GM12878 (cell line): ENCODE data around the gene RAD51B. TPM values are rescaled to one million over a fixed set of nuclear protein-coding genes. Genes with fewer than 3 reads are reported as not detected.

Experiments
- ATAC-seq: fragments of 200-7000 bp; cut with Tn5 transposase; 3 replicates; pipeline ENCODE4 v1.9.1; 2020; ENCODE audit warnings: mild to moderate bottlenecking, moderate library complexity
- BruUV-seq: library from RNA; stranded (reverse); fragments of 400-500 nt; replicated peaks from 2 replicates; lab custom pipeline; 2021; lab: Mats Ljungman, UMichigan
- CTCF ChIA-PET: fragments of 300-600 bp; sonication (Branson Sonifier 250); formaldehyde crosslinking; extraction: SDS; loops from one replicate; lab custom pipeline; 2021; ENCODE audit warnings: inconsistent platforms; lab: Yijun Ruan, JAX
- POLR2A ChIA-PET: fragments of 350-600 bp; formaldehyde crosslinking; extraction: SDS; loops from one replicate; lab custom pipeline; 2021; ENCODE audit warnings: inconsistent platforms; lab: Charles Lee
- RAD21 ChIA-PET: fragments of 300-600 bp; sonication (Branson Sonifier 250); formaldehyde crosslinking; loops from one replicate; lab custom pipeline; 2023; ENCODE audit warnings: antibody characterized with exemption; ENCODE audit not compliant: unreplicated experiment; lab: Charles Lee
- SMC1A ChIA-PET: fragments of 300-600 bp; sonication (Branson Sonifier 250); formaldehyde crosslinking; loops from one replicate; lab custom pipeline; 2023; ENCODE audit not compliant: unreplicated experiment, uncharacterized antibody; lab: Charles Lee
- DNase-seq: peaks from one replicate; pipeline ENCODE4 v3.0.0-alpha.2; 2011; ENCODE audit warnings: low read depth, low spot score
- FAIRE-seq: peaks from 3 replicates; lab custom pipeline; 2011; peaks lifted over from hg19 to GRCh38; lab: Jason Lieb, UNC
- H2AFZ ChIP-seq: 2 replicates; pipeline ENCODE4 v1.6.0; 2011; ENCODE audit warnings: low read depth, low read length, control low read depth; ENCODE audit not compliant: control insufficient read depth
- H3K27ac ChIP-seq: 2 replicates; pipeline ENCODE4 v1.5.1; 2011; ENCODE audit warnings: control low read depth; ENCODE audit not compliant: control insufficient read depth, insufficient read depth
- H3K27me3 ChIP-seq, 2 experiments: replicated peaks in 1 of 2; 2 replicates each; pipeline versions ENCODE4 v1.6.0 to v1.6.1; 2011; ENCODE audit warnings: low read length in 1 of 2; ENCODE audit not compliant: control insufficient read depth in 2 of 2, insufficient read depth in 2 of 2
- H3K36me3 ChIP-seq, 2 experiments: 2 replicates each; pipeline ENCODE4 v1.5.1; 2011; ENCODE audit warnings: low read length in 1 of 2; ENCODE audit not compliant: control insufficient read depth in 2 of 2, insufficient read depth in 2 of 2
- H3K4me1 ChIP-seq: 2 replicates; pipeline ENCODE4 v1.6.1; 2011; ENCODE audit warnings: mild to moderate bottlenecking, low read length, moderate library complexity, mixed read lengths; ENCODE audit not compliant: control insufficient read depth, insufficient read depth
- H3K4me2 ChIP-seq: 2 replicates; pipeline ENCODE4 v1.6.0; 2011; ENCODE audit warnings: control low read depth; ENCODE audit not compliant: control insufficient read depth, insufficient read depth
- H3K4me3 ChIP-seq: fragments of 200-600 bp; sonication (generic); 2 replicates; pipeline ENCODE4 v1.5.1; 2016
- H3K79me2 ChIP-seq: 2 replicates; pipeline ENCODE4 v1.6.0; 2011; ENCODE audit warnings: low read length; ENCODE audit not compliant: control insufficient read depth, insufficient read depth
- H3K9ac ChIP-seq: 2 replicates; pipeline ENCODE4 v1.8.0; 2011; ENCODE audit warnings: low read length, control low read depth, mixed read lengths; ENCODE audit not compliant: control insufficient read depth, insufficient read depth
- H3K9me3 ChIP-seq: replicated peaks from 3 replicates; pipeline ENCODE4 v1.5.1; 2011; ENCODE audit warnings: mild to moderate bottlenecking, low read length; ENCODE audit not compliant: control insufficient read depth, insufficient read depth
- H4K20me1 ChIP-seq: 2 replicates; pipeline ENCODE4 v1.6.0; 2011; ENCODE audit not compliant: control insufficient read depth, insufficient read depth
- ATF3 ChIP-seq: IDR thresholded peaks from 2 replicates; pipeline ENCODE4 v1.6.1; 2011; ENCODE audit warnings: low read depth, mild to moderate bottlenecking, low read length, moderate library complexity, borderline replicate concordance; ENCODE audit errors: extremely low read depth
- CTCF ChIP-seq, 3 experiments: IDR thresholded peaks in 2 of 3; conservative IDR thresholded peaks in 1 of 3; 2 replicates each; pipeline ENCODE4 v1.5.1; 2011; ENCODE audit warnings: low read depth in 3 of 3, low read length in 3 of 3, mild to moderate bottlenecking in 3 of 3, control low read depth in 2 of 3, moderate library complexity in 2 of 3, inconsistent platforms in 1 of 3, mixed read lengths in 1 of 3; ENCODE audit not compliant: control insufficient read depth in 2 of 3, insufficient read depth in 1 of 3; ENCODE audit errors: extremely low read depth in 1 of 3
- HDGF ChIP-seq: fragments of 450-650 bp; IDR thresholded peaks from 2 replicates; pipeline ENCODE4 v1.6.1; 2016; ENCODE audit warnings: antibody characterized with exemption
- RAD21 ChIP-seq: IDR thresholded peaks from 2 replicates; pipeline ENCODE4 v1.6.1; 2011; ENCODE audit warnings: mild to moderate bottlenecking, low read depth, low read length, moderate library complexity; ENCODE audit not compliant: insufficient read depth
- in situ Hi-C: fragments of 300-500 bp; cut with MboI; formaldehyde crosslinking; loops from 9 replicates; pipeline ENCODE4 v1.14.3; 2018; ENCODE audit warnings: mixed read lengths
- intact Hi-C: fragments of 100-400 bp; cut with micrococcal nuclease; formaldehyde crosslinking; loops from one replicate; pipeline ENCODE4 v1.14.2; 2022; ENCODE audit not compliant: unreplicated experiment
- polyA plus RNA-seq, 11 experiments: library from polyadenylated mRNA; depleted of rRNA in 4 of 11; unstranded in 6 of 11; stranded (reverse) in 5 of 11; fragments of >200 nt; fragmentation: Nextera tagmentation in 4 of 11; fragmentation: Illumina TruSeq in 1 of 11; extraction: Ambion mirVana in 4 of 11; extraction: Trizol in 1 of 11; gene quantifications; 1 replicate in 1 of 11; 2 replicates in 10 of 11; pipeline versions ENCODE4 v1.2.1 to v1.2.3, GENCODE V29; 2011 to 2016; ENCODE audit warnings: inconsistent platforms in 2 of 11, missing spikeins in 2 of 11, low read depth in 1 of 11
- total RNA-seq, 4 experiments: library from RNA; depleted of rRNA in 3 of 4; stranded (reverse); fragments of >200 nt in 3 of 4; fragmentation: Illumina TruSeq in 1 of 4; extraction: Trizol in 1 of 4; gene quantifications; 2 replicates each; pipeline versions ENCODE4 v1.2.1 to v1.2.3, GENCODE V29; 2013 to 2021

Gene RAD51B
- total and polyA plus RNA-seq, 10 of the 15 experiments (the other 5 are each of a cell fraction or from before 2014, with no cell fraction given): 9.8 to 26.8 (median 21.3) TPM

GRCh38 chr14:68084256-68084655, 264.7 kb downstream of the RAD51B start:
- Histone ChIP-seq H3K27me3 (no peaks in the 10 kb centered on the region), H4K20me1 (no peaks in the 10 kb centered on the region), H2AFZ (no peak overlapping the region), H3K4me1 (no peaks in the 10 kb centered on the region), H3K79me2 (no peaks in the 10 kb centered on the region), H3K4me3 (no peak overlapping the region), H3K36me3 (no peaks in the 10 kb centered on the region), H3K9me3 (no peaks in the 10 kb centered on the region; the same call in 2 of the 3 replicates), H3K27ac (no peak overlapping the region), H3K9ac (no peak overlapping the region), H3K4me2 (no peak overlapping the region)
- ChIA-PET SMC1A (interaction anchor here (0.8 to 2.1 kb wide), 8 partner anchors 28 to 760 kb away, joined by 3 to 12 read pairs (median 3); no protein-coding TSS in a partner anchor), POLR2A (no interaction called here), RAD21 (interaction anchor here (1.1 kb wide), 1 partner anchor 8 kb away, joined by 4 read pairs; no protein-coding TSS in a partner anchor), CTCF (interaction anchor here (1.1 to 1.6 kb wide), 3 partner anchors 9 to 705 kb away, joined by 3 to 4 read pairs (median 4); no protein-coding TSS in a partner anchor)
- intact Hi-C loops: loop anchor here (10.0 kb wide), 1 partner anchor 131 kb away; no protein-coding TSS in a partner anchor
- FAIRE-seq (no peak), ATAC-seq (peak; percentile 69), DNase-seq (no peak)
- no TSS peak for BruUV-seq
- in situ Hi-C loops: no loop called here
- TF ChIP-seq RAD21: peak; percentile 65
- no peak for TF ChIP-seq HDGF
- TF ChIP-seq CTCF (IDR thresholded peaks at IDR 0.05 in 2 of 3, conservative IDR thresholded peaks at IDR 0.05 in 1 of 3; ENCODE audit: control insufficient read depth in 2 of 3, extremely low read depth in 1 of 3, insufficient read depth in 1 of 3, low read depth in 3 of 3, low read length in 3 of 3): peak in 2 of 3 experiments; percentile 30 to 36; a peak in 3 of 6 replicates
- TF ChIP-seq ATF3: no peak
